Naive thymus-derived CD4-positive, alpha-beta T cell (primary cell): ENCODE results near the gene GALNT14. TPM values are rescaled to one million over a fixed set of nuclear protein-coding genes. Genes with fewer than 3 reads are reported as not detected.

Source experiments
- ATAC-seq: fragments of 150-1000 bp; cut with Tn5 transposase; 2 replicates; pipeline ENCODE4 v1.10.0; 2021; ENCODE audit warnings: mild to moderate bottlenecking, moderate library complexity
- CTCF ChIA-PET: fragments of 350-600 bp; sonication (Branson Sonifier 250); formaldehyde crosslinking; loops from one replicate; lab custom pipeline; 2021; ENCODE audit warnings: antibody characterized with exemption; lab: Charles Lee
- POLR2A ChIA-PET: fragments of 350-600 bp; sonication (Branson Sonifier 250); formaldehyde crosslinking; loops from one replicate; lab custom pipeline; 2021; ENCODE audit warnings: antibody characterized with exemption, inconsistent platforms; lab: Charles Lee
- DNase-seq, 9 donors: peaks; one replicate each; pipeline versions ENCODE4 v3.0.0 to v3.0.0-alpha.2; 2020 to 2022; ENCODE audit warnings: mixed read lengths in 1 of 9
- H3K27ac ChIP-seq: one replicate; pipeline ENCODE4 v1.7.0; 2013; ENCODE audit warnings: mild to moderate bottlenecking, low read depth, low read length, moderate library complexity
- H3K27me3 ChIP-seq, 2 donors: one replicate each; pipeline ENCODE4 v1.7.0; 2013; ENCODE audit warnings: low read length in 2 of 2, mild to moderate bottlenecking in 2 of 2, moderate library complexity in 2 of 2; ENCODE audit not compliant: control insufficient read depth in 2 of 2, insufficient read depth in 2 of 2
- H3K36me3 ChIP-seq, 3 experiments: 1 replicate in 2 of 3; 2 replicates in 1 of 3; pipeline ENCODE4 v1.7.0; 2013; ENCODE audit warnings: low read length in 3 of 3, mild to moderate bottlenecking in 3 of 3, moderate library complexity in 1 of 3; ENCODE audit not compliant: insufficient read depth in 3 of 3, control insufficient read depth in 2 of 3
- H3K4me1 ChIP-seq, 2 donors: one replicate each; pipeline ENCODE4 v1.7.0; 2013; ENCODE audit warnings: low read length in 2 of 2, mild to moderate bottlenecking in 2 of 2, moderate library complexity in 1 of 2; ENCODE audit not compliant: control insufficient read depth in 2 of 2, insufficient read depth in 2 of 2
- H3K4me3 ChIP-seq: 2 replicates; pipeline ENCODE4 v1.7.0; 2013; ENCODE audit warnings: mild to moderate bottlenecking, low read length
- H3K9me3 ChIP-seq, 3 experiments: 1 replicate in 2 of 3; 2 replicates in 1 of 3; pipeline ENCODE4 v1.7.0; 2013; ENCODE audit warnings: low read length in 3 of 3; ENCODE audit not compliant: control insufficient read depth in 2 of 3
- H3K27ac Mint-ChIP-seq, 9 donors: one replicate each; pipeline ENCODE4 v1.8.0; 2020 to 2022; ENCODE audit warnings: mixed read lengths in 9 of 9, mild to moderate bottlenecking in 8 of 9, moderate library complexity in 5 of 9, inconsistent platforms in 2 of 9
- H3K27me3 Mint-ChIP-seq, 5 donors: one replicate each; pipeline ENCODE4 v1.8.0; 2021 to 2022; ENCODE audit warnings: mixed read lengths in 5 of 5, mild to moderate bottlenecking in 1 of 5
- H3K36me3 Mint-ChIP-seq, 5 donors: one replicate each; pipeline ENCODE4 v1.8.0; 2020 to 2022; ENCODE audit warnings: mixed read lengths in 5 of 5, mild to moderate bottlenecking in 3 of 5, inconsistent platforms in 1 of 5
- H3K4me1 Mint-ChIP-seq, 7 donors: one replicate each; pipeline ENCODE4 v1.8.0; 2020 to 2022; ENCODE audit warnings: mixed read lengths in 7 of 7, mild to moderate bottlenecking in 3 of 7, inconsistent platforms in 1 of 7
- H3K4me3 Mint-ChIP-seq, 10 donors: one replicate each; pipeline ENCODE4 v1.8.0; 2020 to 2022; ENCODE audit warnings: mild to moderate bottlenecking in 10 of 10, mixed read lengths in 10 of 10, moderate library complexity in 6 of 10, inconsistent platforms in 2 of 10
- H3K9me3 Mint-ChIP-seq, 11 donors: one replicate each; pipeline ENCODE4 v1.8.0; 2020 to 2022; ENCODE audit warnings: mixed read lengths in 11 of 11, mild to moderate bottlenecking in 4 of 11, inconsistent platforms in 1 of 11, moderate library complexity in 1 of 11
- intact Hi-C, 2 donors: fragments of 100-400 bp; cut with micrococcal nuclease; formaldehyde crosslinking; loops; one replicate each; pipeline ENCODE4 v1.15.1; 2023
- polyA plus RNA-seq, 2 donors: library from polyadenylated mRNA; unstranded; fragments of 300-500 nt; fragmentation: Illumina TruSeq; gene quantifications; one replicate each; pipeline ENCODE4 v1.2.3, GENCODE V29; 2021
- total RNA-seq, 6 experiments: library from RNA in 5 of 6; stranded (reverse) in 5 of 6; gene quantifications; 1 replicate in 5 of 6; 2 replicates in 1 of 6; pipeline ENCODE4 v1.2.3 and lab custom pipeline; 2021 to 2026

The GALNT14 gene
- total and polyA plus RNA-seq, 7 experiments from 2014 or later, result 0.64 to 1.1 TPM; not detected in 5

DNA sequence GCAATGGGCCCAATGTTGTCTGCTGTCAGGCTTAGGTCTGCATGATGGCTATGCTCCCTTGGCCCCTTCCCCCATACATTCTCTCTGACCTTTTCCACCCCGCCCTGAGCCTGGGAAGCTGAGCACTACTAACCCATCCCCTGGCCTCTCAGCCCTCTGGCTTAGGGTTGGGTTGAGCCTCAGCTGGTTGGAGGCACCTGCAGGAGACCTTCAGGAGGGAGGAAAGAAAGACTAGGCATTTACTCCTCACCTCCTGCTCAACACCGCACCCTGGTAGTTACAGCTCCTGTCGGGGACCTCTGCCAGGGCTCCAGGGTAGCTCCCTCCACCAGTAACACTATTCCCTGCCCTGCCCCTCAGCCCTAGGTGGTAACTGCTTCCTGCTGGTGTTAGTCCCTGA is 80.5 kb downstream of the GALNT14 start:
- intact Hi-C loops, result no loop called here
- ChIA-PET POLR2A (no interaction called here), CTCF (no interaction called here)
- H3K4me3 Mint-ChIP-seq, result no peak overlapping the region
- H3K36me3 ChIP-seq, result no peaks in the 10 kb centered on the region
- ATAC-seq (no peak), DNase-seq (no peak)
- no peak overlapping the region for H3K4me3 ChIP-seq
- peaks cover 0 to 8% (median 0%) of the 10 kb centered on the region in 11 donors for H3K9me3 Mint-ChIP-seq
- no peak overlapping the region for H3K27ac ChIP-seq
- no peaks in the 10 kb centered on the region for H3K9me3 ChIP-seq
- H3K27me3 Mint-ChIP-seq, result peaks cover 0 to 12% (median 6%) of the 10 kb centered on the region in 5 donors
- H3K36me3 Mint-ChIP-seq, result no peaks in the 10 kb centered on the region
- no peaks in the 10 kb centered on the region for H3K27me3 ChIP-seq
- no peak overlapping the region for H3K27ac Mint-ChIP-seq
- H3K4me1 Mint-ChIP-seq, result peaks cover 0 to 2% (median 0%) of the 10 kb centered on the region in 7 donors
- H3K4me1 ChIP-seq, result no peaks in the 10 kb centered on the region

DNA sequence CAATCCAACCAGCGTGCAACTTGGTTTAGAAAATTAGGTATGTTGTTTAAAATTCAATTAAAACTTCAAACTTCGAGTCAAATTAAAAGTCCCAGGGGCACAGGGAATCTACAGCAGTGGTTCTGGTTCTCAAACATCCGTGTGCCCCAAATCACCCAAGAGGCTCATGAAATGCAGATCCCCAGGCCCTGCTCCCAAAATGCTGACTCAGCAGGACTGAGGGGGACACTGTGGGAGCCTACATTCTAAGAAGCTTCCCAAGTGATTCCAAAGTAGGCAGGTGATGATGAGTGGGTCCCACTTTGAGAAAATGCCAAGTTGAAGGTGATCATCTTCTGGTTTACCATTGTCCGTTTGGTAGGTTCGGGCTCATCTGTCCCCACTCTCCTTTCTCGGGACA is 82.3 kb downstream of the GALNT14 start:
- Mint-ChIP-seq H3K27ac (no peak overlapping the region), H3K9me3 (peaks cover 0 to 2% (median 0%) of the 10 kb centered on the region in 11 donors)
- CTCF ChIA-PET, result no interaction called here

DNA sequence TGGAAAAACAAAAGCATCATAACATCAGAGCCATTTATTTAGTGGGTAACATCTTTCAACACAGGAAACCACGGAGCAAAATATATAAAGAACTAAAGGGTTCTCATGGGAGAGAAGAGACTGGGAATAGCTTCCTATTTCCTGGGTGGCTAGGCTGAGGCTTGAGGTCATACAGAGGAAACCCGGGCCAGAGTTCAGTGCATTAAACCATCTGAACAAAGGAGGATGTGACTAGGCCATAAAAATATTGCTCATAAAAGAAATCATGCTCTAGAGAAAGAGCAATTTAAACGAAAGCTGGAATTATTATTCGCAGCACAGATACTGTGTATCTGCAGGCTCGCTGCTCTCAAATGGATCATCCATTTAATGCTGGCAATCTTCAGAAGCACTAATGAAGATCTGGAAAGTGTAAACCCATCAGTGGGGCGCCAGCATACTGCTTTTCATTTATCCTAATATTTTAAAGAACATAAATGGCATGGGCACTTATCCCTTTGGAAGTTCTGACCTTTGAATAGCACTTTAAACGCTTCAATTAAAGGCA is 83.3 kb downstream of the GALNT14 start:
- Mint-ChIP-seq H3K9me3 (no peaks in the 10 kb centered on the region), H3K36me3 (no peaks in the 10 kb centered on the region), H3K27ac (no peak overlapping the region), H3K27me3 (peaks cover 0 to 13% (median 0%) of the 10 kb centered on the region in 5 donors), H3K4me3 (no peak overlapping the region), H3K4me1 (peaks cover 0 to 5% (median 0%) of the 10 kb centered on the region in 7 donors)
- ATAC-seq (no peak), DNase-seq (no peak)
- ChIA-PET CTCF (no interaction called here), POLR2A (no interaction called here)
- Histone ChIP-seq H3K36me3 (no peaks in the 10 kb centered on the region), H3K27ac (no peak overlapping the region), H3K9me3 (no peaks in the 10 kb centered on the region), H3K4me1 (no peaks in the 10 kb centered on the region), H3K27me3 (no peaks in the 10 kb centered on the region), H3K4me3 (no peak overlapping the region)
- intact Hi-C loops, result no loop called here

More for the DNA sequence above, 82.3 kb downstream of the GALNT14 start:
- H3K9me3 ChIP-seq, result no peaks in the 10 kb centered on the region
- POLR2A ChIA-PET, result no interaction called here
- Mint-ChIP-seq H3K4me1 (peaks cover 0 to 5% (median 0%) of the 10 kb centered on the region in 7 donors), H3K36me3 (no peaks in the 10 kb centered on the region), H3K4me3 (no peak overlapping the region), H3K27me3 (peaks cover 0 to 8% (median 2%) of the 10 kb centered on the region in 5 donors)
- H3K4me1 ChIP-seq, result no peaks in the 10 kb centered on the region
- intact Hi-C loops, result no loop called here
- DNase-seq (no peak), ATAC-seq (no peak)
- no peak overlapping the region for H3K4me3 ChIP-seq
- no peak overlapping the region for H3K27ac ChIP-seq
- no peaks in the 10 kb centered on the region for H3K27me3 ChIP-seq
- H3K36me3 ChIP-seq, result no peaks in the 10 kb centered on the region

DNA sequence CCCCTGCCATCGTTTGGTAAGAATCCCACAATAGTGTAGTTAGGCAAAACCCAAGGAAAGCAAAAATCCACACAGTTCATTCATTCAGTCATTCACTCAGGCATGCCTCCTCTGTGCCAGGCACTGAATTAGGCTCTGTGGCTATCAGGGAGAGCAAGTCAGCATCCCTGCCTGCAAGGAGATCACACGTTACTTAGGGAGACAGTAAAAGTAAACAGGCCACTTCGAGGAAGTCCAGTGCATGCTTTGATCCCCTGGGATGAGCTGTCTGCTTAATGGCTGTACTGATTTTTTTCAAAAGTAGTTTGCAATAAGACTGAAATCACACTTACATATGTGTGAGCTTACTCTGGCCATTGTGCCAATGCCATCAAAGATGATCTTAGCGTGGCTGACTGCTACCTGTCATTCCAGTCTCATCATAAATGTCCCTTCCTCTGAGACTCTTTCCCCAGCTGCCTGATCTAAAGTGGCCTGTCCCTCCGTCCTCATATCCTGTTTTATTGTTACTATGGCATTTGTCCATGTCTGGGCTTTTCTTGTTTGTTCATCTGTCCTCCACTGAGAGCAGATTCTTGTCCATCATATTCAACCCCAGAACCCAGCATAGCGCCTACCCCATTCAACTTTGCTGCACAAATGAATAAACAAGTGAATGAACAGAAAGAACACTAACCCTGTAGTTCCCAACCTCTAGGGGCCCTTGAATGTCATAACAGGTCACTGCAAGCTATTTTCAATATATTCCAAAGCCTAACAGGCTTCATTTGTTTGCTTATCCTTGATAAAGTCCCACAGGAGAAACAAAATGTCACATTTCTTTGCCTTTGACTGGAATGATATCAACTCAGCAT is 84.1 kb downstream of the GALNT14 start:
- ChIA-PET POLR2A (no interaction called here), CTCF (no interaction called here)
- DNase-seq (no peak), ATAC-seq (no peak)
- no peaks in the 10 kb centered on the region for H3K27me3 ChIP-seq
- intact Hi-C loops, result no loop called here
- no peak overlapping the region for H3K27ac Mint-ChIP-seq
- no peaks in the 10 kb centered on the region for H3K36me3 Mint-ChIP-seq
- no peak overlapping the region for H3K27ac ChIP-seq
- no peak overlapping the region for H3K4me3 Mint-ChIP-seq
- no peak overlapping the region for H3K4me3 ChIP-seq
- H3K36me3 ChIP-seq, result no peaks in the 10 kb centered on the region
- H3K9me3 Mint-ChIP-seq, result no peaks in the 10 kb centered on the region
- H3K4me1 Mint-ChIP-seq, result peaks cover 0 to 5% (median 0%) of the 10 kb centered on the region in 7 donors
- H3K4me1 ChIP-seq, result no peaks in the 10 kb centered on the region
- peaks cover 0 to 13% (median 0%) of the 10 kb centered on the region in 5 donors for H3K27me3 Mint-ChIP-seq
- no peaks in the 10 kb centered on the region for H3K9me3 ChIP-seq

DNA sequence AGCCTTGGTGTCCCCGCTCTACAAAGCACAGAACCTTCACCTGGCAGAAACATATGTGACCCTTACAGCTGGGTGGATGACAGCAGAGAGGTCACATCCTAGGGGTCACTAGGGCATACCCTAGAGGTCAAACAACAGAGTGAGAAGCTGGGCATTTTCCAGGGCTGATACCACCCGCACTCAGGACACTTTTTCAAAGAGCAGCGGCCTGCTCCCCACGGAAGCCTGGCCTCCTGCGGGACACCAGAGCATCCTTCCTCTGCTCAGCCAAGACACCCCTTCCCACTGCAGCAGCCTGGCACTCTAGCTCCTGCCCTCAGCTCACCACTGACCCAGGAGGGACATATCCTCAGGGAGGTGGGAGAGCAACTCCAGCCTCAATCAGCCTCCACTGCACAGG is 86.0 kb downstream of the GALNT14 start:
- Mint-ChIP-seq H3K9me3 (no peaks in the 10 kb centered on the region), H3K27me3 (peaks cover 0 to 16% (median 0%) of the 10 kb centered on the region in 5 donors), H3K4me3 (no peak overlapping the region), H3K27ac (no peak overlapping the region), H3K4me1 (peaks cover 0 to 9% (median 0%) of the 10 kb centered on the region in 7 donors), H3K36me3 (no peaks in the 10 kb centered on the region)
- Histone ChIP-seq H3K27me3 (no peaks in the 10 kb centered on the region), H3K4me3 (no peak overlapping the region), H3K36me3 (no peaks in the 10 kb centered on the region), H3K27ac (no peak overlapping the region), H3K9me3 (no peaks in the 10 kb centered on the region), H3K4me1 (no peaks in the 10 kb centered on the region)
- no peak for DNase-seq
- POLR2A ChIA-PET, result no interaction called here
- CTCF ChIA-PET, result no interaction called here
- intact Hi-C loops, result no loop called here
- no peak for ATAC-seq

DNA sequence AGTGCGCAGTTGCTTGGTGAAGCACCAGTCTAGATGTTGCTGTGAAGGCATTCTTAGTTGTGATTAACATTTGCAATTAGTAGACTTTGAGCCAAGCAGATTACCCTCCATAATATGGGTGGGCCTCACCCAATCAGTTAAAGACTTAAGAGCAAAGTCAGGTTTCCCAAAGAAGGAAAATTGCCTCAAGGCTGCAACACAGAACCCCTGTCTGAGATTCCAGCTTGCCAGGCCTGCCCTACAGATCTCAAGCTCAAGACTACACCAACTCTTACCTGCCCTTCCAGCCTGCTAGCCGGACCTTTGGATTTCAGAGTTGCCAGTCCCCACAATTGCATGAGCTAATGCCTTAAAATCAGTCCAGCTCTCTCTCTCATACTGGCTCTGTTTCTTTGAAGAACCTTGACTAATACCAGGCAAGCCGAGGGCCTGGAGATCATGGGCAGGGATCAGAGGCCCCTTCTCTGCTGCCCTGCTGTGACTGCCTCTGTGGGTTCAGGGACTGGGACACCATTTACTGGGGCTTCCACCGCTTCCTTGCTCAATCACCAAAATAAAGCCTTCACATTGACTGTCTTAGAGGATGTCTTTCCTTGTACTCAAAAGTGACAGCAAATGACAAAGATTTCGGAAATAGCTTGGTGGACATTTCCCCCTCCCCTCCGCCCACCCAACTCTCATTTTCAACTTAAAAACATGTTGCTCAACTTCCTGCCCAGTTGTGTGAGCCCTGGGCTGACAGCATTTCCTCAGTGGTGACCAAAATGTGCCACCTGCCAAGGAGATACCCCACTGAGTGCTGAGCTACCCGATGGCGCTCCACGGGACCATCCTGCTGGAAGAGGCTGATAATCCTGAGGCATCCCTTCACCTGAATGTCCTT is 86.7 kb downstream of the GALNT14 start:
- DNase-seq (no peak), ATAC-seq (peak; percentile 12)
- ChIA-PET CTCF (no interaction called here), POLR2A (no interaction called here)
- no peaks in the 10 kb centered on the region for H3K9me3 ChIP-seq
- peaks cover 0 to 9% (median 0%) of the 10 kb centered on the region in 7 donors for H3K4me1 Mint-ChIP-seq
- H3K9me3 Mint-ChIP-seq, result no peaks in the 10 kb centered on the region
- no peaks in the 10 kb centered on the region for H3K36me3 ChIP-seq
- no peak overlapping the region for H3K27ac Mint-ChIP-seq
- intact Hi-C loops, result no loop called here
- no peak overlapping the region for H3K4me3 ChIP-seq
- no peaks in the 10 kb centered on the region for H3K27me3 ChIP-seq
- H3K4me1 ChIP-seq, result no peaks in the 10 kb centered on the region
- no peaks in the 10 kb centered on the region for H3K36me3 Mint-ChIP-seq
- H3K4me3 Mint-ChIP-seq, result no peak overlapping the region
- H3K27me3 Mint-ChIP-seq, result peaks cover 0 to 16% (median 0%) of the 10 kb centered on the region in 5 donors
- no peak overlapping the region for H3K27ac ChIP-seq
